H1 (cell line): ENCODE results near the gene LIPA. TPM values are rescaled to one million over a fixed set of nuclear protein-coding genes. Genes with fewer than 3 reads are reported as not detected.

Experiments used
- CHD1 ChIP-seq: IDR thresholded peaks from 2 replicates; pipeline ENCODE4 v1.6.1; 2012; ENCODE audit warnings: low read depth, low read length, improper control_type of control experiment
- KDM5A ChIP-seq: fragments of 200-600 bp; IDR thresholded peaks from 2 replicates; pipeline ENCODE4 v1.7.1; 2012; ENCODE audit warnings: mild to moderate bottlenecking, low read length, inconsistent platforms, mixed read lengths
- RAD21 ChIP-seq, 2 experiments: IDR thresholded peaks in 1 of 2; conservative IDR thresholded peaks in 1 of 2; 2 replicates each; pipeline ENCODE4 v1.6.1; 2011; ENCODE audit warnings: low read depth in 2 of 2, low read length in 2 of 2, improper control_type of control experiment in 1 of 2, inconsistent platforms in 1 of 2, mild to moderate bottlenecking in 1 of 2, moderate library complexity in 1 of 2
- SRF ChIP-seq: IDR thresholded peaks from 2 replicates; pipeline ENCODE4 v1.6.1; 2011; ENCODE audit warnings: mild to moderate bottlenecking, low read depth, low read length, moderate library complexity
- polyA plus RNA-seq, 7 experiments: library from polyadenylated mRNA; depleted of rRNA in 3 of 7; stranded (reverse) in 5 of 7; unstranded in 2 of 7; fragments of >200 nt in 5 of 7; fragments of 200-250 nt in 2 of 7; gene quantifications; 1 replicate in 5 of 7; 2 replicates in 1 of 7; 4 replicates in 1 of 7; pipeline versions ENCODE4 v1.2.1 to v1.2.3, GENCODE V29; 2011 to 2013; ENCODE audit warnings: missing spikeins in 2 of 7, mixed read lengths in 2 of 7
- total RNA-seq: library from RNA; stranded (reverse); fragmentation: NEBNext Ultra II Directional; extraction: Animal tissue kit (Norgen Biotek cat#: 25700); gene quantifications from 2 replicates; pipeline ENCODE4 v1.2.1, GENCODE V29; 2021

LIPA gene
- total and polyA plus RNA-seq, 2 of the 8 experiments (the other 6 are each of a cell fraction or from before 2014, with no cell fraction given), result 18.1 to 32.4 TPM

DNA sequence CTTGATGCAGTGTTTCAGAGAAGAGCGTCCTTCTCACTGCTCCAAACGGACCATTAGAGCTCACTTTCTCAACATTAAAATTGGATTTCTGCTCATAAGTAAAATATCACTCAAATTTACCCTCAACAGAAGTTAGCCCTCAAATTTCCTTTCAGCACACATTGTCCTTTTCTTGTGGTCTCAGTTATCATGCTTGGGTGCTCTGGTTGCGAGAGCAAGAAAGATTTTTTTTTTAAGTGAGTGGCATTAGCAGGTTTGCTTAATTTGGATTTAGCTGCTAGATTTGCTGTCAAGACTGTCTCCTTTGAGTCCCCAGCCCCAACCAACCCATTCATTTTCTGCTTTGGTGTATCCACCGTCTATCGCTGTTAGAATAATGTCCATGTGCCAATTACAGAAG is 41.9 kb downstream of the LIPA start (continued):
- no peak for TF ChIP-seq CHD1
- TF ChIP-seq KDM5A, result no peak
- no peak for TF ChIP-seq SRF
- TF ChIP-seq RAD21 (IDR thresholded peaks at IDR 0.05 in 1 of 2, conservative IDR thresholded peaks at IDR 0.05 in 1 of 2; ENCODE audit: low read depth in 2 of 2, low read length in 2 of 2), result no peak
- TF ChIP-seq, all 59 proteins: peak for 0
